ENCODE measurements around the gene CRTC1. TPM values are rescaled to one million over a fixed set of nuclear protein-coding genes. Genes with fewer than 3 reads are reported as not detected.

Gene CRTC1
- total RNA-seq, 4 donors from 2014 or later: 3.8 to 8.9 (median 6.3) TPM

DNA sequence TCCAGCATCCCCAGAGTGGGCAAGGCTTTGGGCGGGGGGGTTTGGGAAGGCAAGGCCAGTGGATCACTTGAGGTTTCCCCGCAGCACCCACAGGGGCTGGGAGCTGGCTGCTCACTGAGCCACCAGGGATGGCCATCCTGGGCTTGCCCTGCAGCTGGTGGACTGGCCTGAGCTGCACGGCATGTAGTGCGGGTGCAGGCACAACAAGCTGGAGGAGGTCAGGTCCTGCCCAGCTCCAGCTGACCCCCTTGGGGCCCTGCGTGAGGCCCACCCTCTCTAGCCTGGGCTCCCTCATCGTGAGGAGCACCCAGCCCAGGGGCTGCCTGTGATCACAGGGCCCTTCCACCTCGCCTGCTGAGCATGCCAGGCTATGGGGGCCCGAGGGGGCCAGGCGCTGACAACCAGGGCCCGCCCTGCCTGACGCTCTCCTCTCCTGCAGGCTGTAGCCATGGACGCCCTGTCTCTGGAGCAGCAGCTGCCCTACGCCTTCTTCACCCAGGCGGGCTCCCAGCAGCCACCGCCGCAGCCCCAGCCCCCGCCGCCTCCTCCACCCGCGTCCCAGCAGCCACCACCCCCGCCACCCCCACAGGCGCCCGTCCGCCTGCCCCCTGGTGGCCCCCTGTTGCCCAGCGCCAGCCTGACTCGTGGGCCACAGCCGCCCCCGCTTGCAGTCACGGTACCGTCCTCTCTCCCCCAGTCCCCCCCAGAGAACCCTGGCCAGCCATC, 84.7 kb downstream of the CRTC1 start:
- no peak for TF ChIP-seq POLR2A (IDR thresholded peaks at IDR 0.05)
- TF ChIP-seq, protein P1, sequence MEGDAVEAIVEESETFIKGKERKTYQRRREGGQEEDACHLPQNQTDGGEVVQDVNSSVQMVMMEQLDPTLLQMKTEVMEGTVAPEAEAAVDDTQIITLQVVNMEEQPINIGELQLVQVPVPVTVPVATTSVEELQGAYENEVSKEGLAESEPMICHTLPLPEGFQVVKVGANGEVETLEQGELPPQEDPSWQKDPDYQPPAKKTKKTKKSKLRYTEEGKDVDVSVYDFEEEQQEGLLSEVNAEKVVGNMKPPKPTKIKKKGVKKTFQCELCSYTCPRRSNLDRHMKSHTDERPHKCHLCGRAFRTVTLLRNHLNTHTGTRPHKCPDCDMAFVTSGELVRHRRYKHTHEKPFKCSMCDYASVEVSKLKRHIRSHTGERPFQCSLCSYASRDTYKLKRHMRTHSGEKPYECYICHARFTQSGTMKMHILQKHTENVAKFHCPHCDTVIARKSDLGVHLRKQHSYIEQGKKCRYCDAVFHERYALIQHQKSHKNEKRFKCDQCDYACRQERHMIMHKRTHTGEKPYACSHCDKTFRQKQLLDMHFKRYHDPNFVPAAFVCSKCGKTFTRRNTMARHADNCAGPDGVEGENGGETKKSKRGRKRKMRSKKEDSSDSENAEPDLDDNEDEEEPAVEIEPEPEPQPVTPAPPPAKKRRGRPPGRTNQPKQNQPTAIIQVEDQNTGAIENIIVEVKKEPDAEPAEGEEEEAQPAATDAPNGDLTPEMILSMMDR (IDR thresholded peaks at IDR 0.05): no peak
- TF ChIP-seq POLR2AphosphoS5 (IDR thresholded peaks at IDR 0.05): no peak
- TF ChIP-seq EP300 (IDR thresholded peaks at IDR 0.05): no peak
- Histone ChIP-seq H3K27me3 (no peaks in the 10 kb centered on the region), H3K4me1 (peaks cover 0 to 8% (median 0%) of the 10 kb centered on the region in 3 donors), H3K36me3 (peaks cover 0 to 55% of the 10 kb centered on the region in 2 donors), H3K27ac (no peak overlapping the region), H3K4me3 (no peak overlapping the region), H3K9me3 (no peaks in the 10 kb centered on the region)
- no CpG with 5 or more reads among the region's 30 CpGs for WGBS, 2 donors (ENCODE audit: low coverage in 1 of 2)
- ATAC-seq: no peak

- peaks cover 0 to 55% of the 10 kb centered on the region in 2 donors for H3K36me3 ChIP-seq
- WGBS, 2 donors (ENCODE audit: low coverage in 1 of 2): 83 to 98% methylated on average over 1 to 8 of the region's 24 CpGs
- H3K4me1 ChIP-seq: no peaks in the 10 kb centered on the region
- TF ChIP-seq POLR2A (IDR thresholded peaks at IDR 0.05) (no peak), POLR2AphosphoS5 (IDR thresholded peaks at IDR 0.05) (no peak)
- TF ChIP-seq, protein P1 (IDR thresholded peaks at IDR 0.05): no peak
- H3K27me3 ChIP-seq: no peaks in the 10 kb centered on the region
- ATAC-seq: no peak
- H3K27ac ChIP-seq: no peak overlapping the region
- no peak overlapping the region for H3K4me3 ChIP-seq
- H3K9me3 ChIP-seq: no peaks in the 10 kb centered on the region
These were observed 85.8 kb downstream of the CRTC1 start for GRCh38 chr19:18768997-18769891.

DNA sequence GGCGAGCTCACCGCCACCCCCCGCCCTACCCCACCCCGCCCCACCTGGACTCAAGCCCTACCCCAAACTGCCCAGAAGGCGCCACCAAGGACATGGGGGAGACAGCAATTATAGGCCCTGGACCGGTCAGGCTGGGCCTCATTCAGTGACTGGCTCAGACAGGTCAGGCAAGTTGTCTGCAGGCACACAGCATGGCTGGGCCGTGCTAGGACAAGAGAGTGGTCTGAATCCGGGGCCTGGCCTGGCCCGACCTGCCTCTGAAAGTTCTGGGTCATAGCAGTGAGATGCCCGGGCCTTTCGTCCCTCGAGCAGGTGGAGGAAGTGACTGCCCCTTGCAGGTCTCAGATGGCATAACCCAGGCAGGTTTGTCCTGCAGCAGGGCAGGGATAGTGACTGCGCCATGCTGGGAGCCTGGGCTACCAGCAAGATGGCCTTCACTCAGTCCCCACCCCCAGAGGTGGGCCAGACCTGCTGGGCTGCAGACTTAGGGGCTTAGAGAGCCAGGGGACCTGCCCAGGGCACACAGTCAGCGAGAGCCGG, 86.6 kb downstream of the CRTC1 start:
- 70 to 100% methylated on average over 2 of the region's 15 CpGs for WGBS, 2 donors (ENCODE audit: low coverage in 1 of 2)
- Histone ChIP-seq H3K27me3 (no peaks in the 10 kb centered on the region), H3K4me3 (no peak overlapping the region), H3K36me3 (peaks cover 0 to 58% of the 10 kb centered on the region in 2 donors), H3K27ac (no peak overlapping the region), H3K4me1 (no peaks in the 10 kb centered on the region), H3K9me3 (no peaks in the 10 kb centered on the region)
- TF ChIP-seq POLR2A (IDR thresholded peaks at IDR 0.05): no peak
- ATAC-seq: no peak

DNA sequence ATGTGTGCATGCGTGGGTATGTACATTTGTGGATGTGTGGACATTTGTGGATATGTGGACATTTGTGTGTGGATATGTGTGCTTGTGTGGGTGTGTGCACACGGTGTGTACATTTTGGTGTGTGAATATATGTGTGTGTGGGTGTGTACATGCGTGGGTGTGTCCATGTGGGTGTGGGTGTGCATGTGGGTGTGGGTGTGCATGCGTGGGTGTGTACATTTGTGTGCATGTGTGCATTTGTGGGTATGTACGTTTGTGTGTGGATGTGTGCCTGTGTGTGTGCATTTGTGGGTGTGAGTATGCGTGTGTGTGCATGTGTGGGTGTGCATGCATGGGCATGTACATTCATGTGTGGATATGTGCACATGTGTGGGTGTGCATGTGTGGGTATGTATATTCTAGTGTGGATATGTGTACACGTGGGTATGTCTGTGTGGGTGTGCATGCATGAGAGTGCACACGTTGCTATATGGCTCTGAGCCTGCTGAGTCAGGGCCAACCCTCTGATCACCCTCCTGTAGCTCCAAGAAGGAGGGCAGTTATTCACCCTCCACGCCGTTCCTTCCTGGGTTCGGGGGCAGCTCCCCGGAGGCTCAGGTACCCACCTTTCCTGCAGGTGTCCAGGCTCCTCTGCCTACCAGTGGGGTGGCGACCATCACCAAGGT, 87.3 kb downstream of the CRTC1 start:
- ATAC-seq: no peak
- H3K4me1 ChIP-seq: no peaks in the 10 kb centered on the region
- no peak overlapping the region for H3K4me3 ChIP-seq
- TF ChIP-seq POLR2A (IDR thresholded peaks at IDR 0.05) (no peak), POLR2AphosphoS5 (IDR thresholded peaks at IDR 0.05) (no peak), EP300 (IDR thresholded peaks at IDR 0.05) (no peak)
- TF ChIP-seq, protein P1 (IDR thresholded peaks at IDR 0.05): no peak
- WGBS, 2 donors (ENCODE audit: low coverage in 1 of 2): 72 to 76% methylated on average over 4 to 7 of the region's 13 CpGs
- H3K27me3 ChIP-seq: no peaks in the 10 kb centered on the region
- peaks cover 0 to 65% of the 10 kb centered on the region in 2 donors for H3K36me3 ChIP-seq
- H3K9me3 ChIP-seq: no peaks in the 10 kb centered on the region
- no peak overlapping the region for H3K27ac ChIP-seq

All from gastroesophageal sphincter (tissue), 4 donors.